Chondrocyte (in vitro differentiated cells): ENCODE measurements around the gene CFAP299. TPM values are rescaled to one million over a fixed set of nuclear protein-coding genes. Genes with fewer than 3 reads are reported as not detected.

ENCODE experiments used
- DNase-seq: peaks from one replicate; pipeline ENCODE4 v3.0.0; 2021; ENCODE audit warnings: mixed read lengths, low spot score
- H3K27ac Mint-ChIP-seq: one replicate; pipeline ENCODE4 v1.8.0; 2021; ENCODE audit warnings: mild to moderate bottlenecking, moderate library complexity, mixed read lengths; ENCODE audit not compliant: unreplicated experiment
- H3K27me3 Mint-ChIP-seq: 2 replicates; pipeline ENCODE4 v1.8.0; 2021; ENCODE audit warnings: low read depth, mixed read lengths
- H3K36me3 Mint-ChIP-seq: 2 replicates; pipeline ENCODE4 v1.8.0; 2021; ENCODE audit warnings: low read depth, mixed read lengths
- H3K4me1 Mint-ChIP-seq: 2 replicates; pipeline ENCODE4 v1.8.0; 2021; ENCODE audit warnings: low read depth, mild to moderate bottlenecking, mixed read lengths
- H3K4me3 Mint-ChIP-seq: one replicate; pipeline ENCODE4 v1.8.0; 2021; ENCODE audit warnings: mild to moderate bottlenecking, moderate library complexity, mixed read lengths; ENCODE audit not compliant: unreplicated experiment
- H3K9me3 Mint-ChIP-seq: 2 replicates; pipeline ENCODE4 v1.8.0; 2021; ENCODE audit warnings: low read depth, mixed read lengths
- CTCF ChIP-seq: fragments of 200-600 bp; sonication (generic); IDR thresholded peaks from 2 replicates; pipeline ENCODE4 v1.5.0; 2021; ENCODE audit warnings: antibody characterized with exemption, mild to moderate bottlenecking, moderate library complexity
- total RNA-seq: library from RNA; stranded (reverse); gene quantifications from 3 replicates; pipeline ENCODE4 v1.2.1, GENCODE V29; 2021

Gene CFAP299
- total RNA-seq, 1 donor from 2014 or later: 0.52 TPM

- no peaks in the 10 kb centered on the region for H3K4me1 Mint-ChIP-seq
These were observed 275.5 kb downstream of the CFAP299 start for GRCh38 chr4:80610845-80611677.

DNA sequence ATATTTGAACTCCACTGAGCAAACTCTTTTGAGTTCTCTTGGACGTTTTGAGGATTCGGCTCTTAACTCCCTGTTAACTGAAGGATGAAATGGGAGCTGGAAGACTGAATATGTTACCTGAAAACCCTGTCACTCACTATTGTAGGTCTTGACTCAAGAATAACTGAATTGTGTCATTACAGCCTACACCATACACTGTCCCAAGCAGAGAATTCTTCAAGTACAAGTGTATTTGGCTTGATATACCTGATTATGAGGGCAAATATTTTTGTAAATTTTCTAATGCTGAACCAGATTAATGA, 276.1 kb downstream of the CFAP299 start:
- H3K4me3 Mint-ChIP-seq: no peak overlapping the region
- H3K36me3 Mint-ChIP-seq: no peaks in the 10 kb centered on the region
- H3K9me3 Mint-ChIP-seq: peaks cover 3% of the 10 kb centered on the region

More at GRCh38 chr4:80610845-80611677, 275.5 kb downstream of the CFAP299 start:
- no peak for TF ChIP-seq CTCF
- Mint-ChIP-seq H3K4me3 (no peak overlapping the region), H3K9me3 (peaks cover 3% of the 10 kb centered on the region), H3K27ac (no peak overlapping the region), H3K36me3 (no peaks in the 10 kb centered on the region), H3K27me3 (peaks cover 13% of the 10 kb centered on the region)
- DNase-seq: no peak

DNA sequence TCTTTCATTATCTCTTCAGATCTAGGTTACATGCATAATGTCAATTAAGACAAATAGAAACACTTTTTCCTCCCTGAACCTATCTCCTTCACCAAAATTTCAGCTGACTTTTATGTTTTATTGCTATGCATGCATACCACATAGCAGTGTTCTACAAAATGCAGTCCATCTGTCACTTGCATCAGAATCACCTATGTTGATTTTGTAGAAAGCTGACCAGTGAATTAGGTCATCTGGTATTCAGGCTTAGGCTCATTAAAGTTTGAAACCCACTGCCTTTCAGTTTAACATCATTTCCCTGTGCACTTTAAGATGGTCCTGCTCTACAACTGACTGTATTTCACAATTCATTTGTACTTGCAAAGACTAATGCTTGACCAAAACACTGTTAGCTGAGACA, 277.9 kb downstream of the CFAP299 start:
- Mint-ChIP-seq H3K4me3 (no peak overlapping the region), H3K4me1 (no peaks in the 10 kb centered on the region), H3K36me3 (no peaks in the 10 kb centered on the region), H3K27me3 (peaks cover 9% of the 10 kb centered on the region), H3K27ac (no peak overlapping the region), H3K9me3 (no peaks in the 10 kb centered on the region)
- DNase-seq: no peak
- TF ChIP-seq CTCF: no peak

More for the DNA sequence above, 276.1 kb downstream of the CFAP299 start:
- H3K27me3 Mint-ChIP-seq: peaks cover 13% of the 10 kb centered on the region
- no peak overlapping the region for H3K27ac Mint-ChIP-seq
- H3K4me1 Mint-ChIP-seq: no peaks in the 10 kb centered on the region
- no peak for DNase-seq
- TF ChIP-seq CTCF: no peak

DNA sequence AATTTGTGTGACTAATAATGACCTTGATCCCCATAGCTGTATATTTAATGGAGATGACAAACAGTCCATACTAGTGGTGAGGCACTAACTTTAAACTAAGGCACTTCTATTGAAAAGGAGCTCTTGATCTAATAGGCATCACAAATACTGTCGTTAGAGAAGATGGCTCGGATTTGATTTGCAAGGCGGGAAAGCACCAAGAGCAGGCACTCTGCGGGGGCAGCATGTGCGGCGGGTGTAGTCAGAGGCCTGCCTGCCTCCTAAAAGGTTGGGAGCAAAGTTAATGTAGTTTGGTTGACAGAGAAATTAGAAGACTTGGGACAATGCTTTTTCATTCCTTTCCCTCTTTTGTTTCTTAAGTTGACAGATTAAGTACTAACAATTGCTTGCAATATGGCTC, 278.8 kb downstream of the CFAP299 start:
- Mint-ChIP-seq H3K36me3 (no peaks in the 10 kb centered on the region), H3K27me3 (peaks cover 7% of the 10 kb centered on the region), H3K4me1 (no peaks in the 10 kb centered on the region), H3K4me3 (no peak overlapping the region), H3K27ac (no peak overlapping the region), H3K9me3 (no peaks in the 10 kb centered on the region)
- no peak for TF ChIP-seq CTCF
- DNase-seq: no peak

DNA sequence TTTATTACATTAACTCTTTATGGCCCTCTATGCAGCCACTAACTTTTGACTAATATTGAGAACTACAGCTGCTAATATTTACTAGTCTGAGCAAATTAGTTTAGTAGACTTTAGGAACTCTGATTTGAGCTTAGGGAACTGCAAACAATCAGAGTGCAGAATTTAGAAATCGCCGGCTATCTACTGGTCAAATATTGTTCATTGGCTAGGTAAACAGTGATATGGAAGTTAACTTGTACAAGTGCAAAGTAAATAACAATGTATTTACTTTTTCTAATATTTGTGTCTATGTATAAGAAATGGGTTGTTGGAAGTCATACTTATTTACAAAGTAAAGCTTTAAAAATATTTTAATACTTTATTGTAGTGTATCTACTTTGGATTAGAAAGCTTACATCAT, 279.6 kb downstream of the CFAP299 start:
- TF ChIP-seq CTCF: no peak
- Mint-ChIP-seq H3K36me3 (no peaks in the 10 kb centered on the region), H3K4me3 (no peak overlapping the region), H3K4me1 (no peaks in the 10 kb centered on the region), H3K27ac (no peak overlapping the region), H3K27me3 (peaks cover 7% of the 10 kb centered on the region), H3K9me3 (no peaks in the 10 kb centered on the region)
- no peak for DNase-seq
